HuH-7 (cell line): ENCODE measurements around the gene RNPEPL1.
"Not testable (repeated sequence)": the region's sequence is repeated elsewhere in the genome, so short reads cannot be mapped to it uniquely, and the experiment has no call there.

Experiments
- DNase-seq: peaks from one replicate; pipeline ENCODE4 v3.0.0; 2011; ENCODE audit warnings: low spot score

The RNPEPL1 gene, protein sequence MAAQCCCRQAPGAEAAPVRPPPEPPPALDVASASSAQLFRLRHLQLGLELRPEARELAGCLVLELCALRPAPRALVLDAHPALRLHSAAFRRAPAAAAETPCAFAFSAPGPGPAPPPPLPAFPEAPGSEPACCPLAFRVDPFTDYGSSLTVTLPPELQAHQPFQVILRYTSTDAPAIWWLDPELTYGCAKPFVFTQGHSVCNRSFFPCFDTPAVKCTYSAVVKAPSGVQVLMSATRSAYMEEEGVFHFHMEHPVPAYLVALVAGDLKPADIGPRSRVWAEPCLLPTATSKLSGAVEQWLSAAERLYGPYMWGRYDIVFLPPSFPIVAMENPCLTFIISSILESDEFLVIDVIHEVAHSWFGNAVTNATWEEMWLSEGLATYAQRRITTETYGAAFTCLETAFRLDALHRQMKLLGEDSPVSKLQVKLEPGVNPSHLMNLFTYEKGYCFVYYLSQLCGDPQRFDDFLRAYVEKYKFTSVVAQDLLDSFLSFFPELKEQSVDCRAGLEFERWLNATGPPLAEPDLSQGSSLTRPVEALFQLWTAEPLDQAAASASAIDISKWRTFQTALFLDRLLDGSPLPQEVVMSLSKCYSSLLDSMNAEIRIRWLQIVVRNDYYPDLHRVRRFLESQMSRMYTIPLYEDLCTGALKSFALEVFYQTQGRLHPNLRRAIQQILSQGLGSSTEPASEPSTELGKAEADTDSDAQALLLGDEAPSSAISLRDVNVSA

GRCh38 chr2:240567872-240568677 lies at the start of gene RNPEPL1:
TSS of gene RNPEPL1 (plus strand) at chr2:240568484. CDS start at chr2:240568587, 103 bp downstream.
- DNase-seq = peak; percentile 60

- no peak for DNase-seq
These were observed 49.3 kb upstream of the RNPEPL1 start for GRCh38 chr2:240518981-240519380.

DNA sequence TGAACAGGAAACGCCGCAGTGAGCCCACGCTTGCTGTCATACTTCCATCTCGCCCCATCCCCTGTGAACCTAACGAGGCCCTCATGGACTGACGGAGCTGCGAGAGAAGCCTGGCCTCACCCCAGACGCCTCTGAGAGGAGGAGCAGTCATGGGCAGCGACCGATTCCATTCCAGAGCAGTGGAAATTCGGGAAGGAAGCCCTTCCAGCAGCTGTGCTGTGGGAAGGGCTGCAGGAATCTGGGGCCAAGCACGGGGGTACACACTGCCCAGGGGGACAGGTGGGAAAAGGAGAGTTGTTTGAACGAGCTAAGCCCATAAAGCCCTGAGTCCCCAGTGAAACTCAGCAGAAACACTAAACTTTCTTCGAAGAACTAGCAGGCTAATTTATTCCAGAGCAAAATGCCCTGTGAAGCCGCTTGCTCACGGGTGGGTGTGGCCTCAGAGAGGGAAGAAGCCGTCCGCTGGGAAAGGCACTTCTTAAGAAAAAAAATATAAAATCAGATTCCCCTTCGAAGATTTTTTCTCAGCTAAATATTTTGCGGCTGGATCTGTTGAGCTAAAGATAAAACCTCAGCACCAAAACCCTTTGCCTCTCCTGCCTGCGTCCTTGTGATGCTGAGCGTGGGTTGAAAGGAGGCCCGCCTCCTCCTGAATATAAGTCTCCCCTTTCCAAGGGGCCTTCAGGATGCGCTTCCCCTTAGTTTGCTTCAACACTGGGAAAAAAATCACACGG lies 48.7 kb upstream of the RNPEPL1 start:
- no peak for DNase-seq

DNA sequence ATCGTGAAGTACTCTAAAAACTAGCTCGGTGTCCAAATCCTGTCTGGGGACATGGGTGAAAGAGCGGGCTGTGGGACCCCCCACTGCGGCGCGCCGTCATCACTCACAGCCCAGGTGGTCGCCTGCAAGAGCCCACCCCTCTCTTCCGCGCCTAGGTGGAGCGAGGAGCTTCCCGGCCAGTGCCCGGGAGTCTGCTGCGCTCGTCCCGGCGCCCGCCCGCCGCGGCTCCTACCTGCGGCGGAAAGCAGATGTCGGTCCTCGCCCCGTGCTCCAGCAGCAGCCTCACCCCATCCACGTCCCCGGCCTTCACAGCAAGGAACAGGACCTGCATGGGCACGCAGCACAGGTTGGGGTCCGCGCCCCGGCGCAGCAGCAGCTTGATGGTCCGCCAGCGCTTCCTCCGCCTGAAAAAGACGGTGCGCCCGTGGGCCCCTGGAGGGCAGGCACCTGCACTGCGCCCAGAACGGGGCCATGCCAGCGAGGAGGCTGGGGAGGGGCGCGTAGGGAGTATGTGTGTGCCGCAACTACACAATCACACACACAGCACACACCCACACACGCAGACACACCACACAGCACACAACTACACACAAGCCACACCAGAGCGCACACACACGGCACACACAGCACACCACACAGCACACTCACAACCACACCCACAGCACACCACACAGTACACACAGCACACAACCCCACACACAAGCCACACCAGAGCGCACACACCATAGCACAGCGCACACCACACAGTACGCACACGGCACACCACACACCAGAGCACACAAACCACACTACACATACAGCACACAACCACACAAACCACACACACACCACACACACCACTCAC lies 47.9 kb upstream of the RNPEPL1 start:
- no peak for DNase-seq

DNA sequence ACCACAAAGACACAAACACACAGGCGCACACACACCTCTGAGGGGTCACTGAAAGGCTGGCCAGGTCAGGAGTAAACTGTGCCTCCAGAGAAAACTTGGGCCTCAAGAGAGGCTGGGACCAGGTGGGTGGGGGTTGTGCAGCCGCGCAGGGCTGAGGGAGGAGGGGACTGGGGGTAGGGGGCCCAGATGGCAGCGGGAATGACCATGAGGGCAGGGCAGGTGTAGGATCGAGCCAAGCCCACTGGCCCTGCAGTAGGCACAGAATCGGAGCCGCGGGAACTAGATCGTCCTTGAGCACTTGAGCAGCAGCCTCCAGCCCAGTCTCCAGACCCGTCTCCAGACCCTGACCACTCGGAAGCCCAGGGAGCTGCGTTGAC lies 47.3 kb upstream of the RNPEPL1 start:
- DNase-seq = no peak

GRCh38 chr2:240521885-240522284 lies 46.4 kb upstream of the RNPEPL1 start:
- DNase-seq = not testable (repeated sequence)

DNA sequence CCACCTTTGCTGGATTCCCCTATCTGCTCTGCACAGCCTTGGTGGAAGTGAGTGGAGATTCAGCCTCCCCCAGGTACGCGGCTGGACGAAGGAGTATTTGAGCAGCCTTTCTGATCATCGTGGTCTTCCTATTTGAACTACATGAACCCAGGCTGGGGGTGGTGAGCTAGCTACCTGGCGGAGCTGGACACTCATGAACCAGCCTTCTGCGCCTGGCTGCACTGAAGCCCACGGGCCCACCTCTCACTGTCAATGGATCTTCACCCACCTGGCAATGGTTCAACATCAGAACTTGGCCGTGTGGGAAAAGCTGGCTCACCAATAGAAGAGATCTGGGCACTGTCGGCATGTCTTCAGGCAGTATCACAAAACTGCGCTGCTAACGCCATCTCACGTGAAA lies 45.9 kb upstream of the RNPEPL1 start:
- no peak for DNase-seq

DNA sequence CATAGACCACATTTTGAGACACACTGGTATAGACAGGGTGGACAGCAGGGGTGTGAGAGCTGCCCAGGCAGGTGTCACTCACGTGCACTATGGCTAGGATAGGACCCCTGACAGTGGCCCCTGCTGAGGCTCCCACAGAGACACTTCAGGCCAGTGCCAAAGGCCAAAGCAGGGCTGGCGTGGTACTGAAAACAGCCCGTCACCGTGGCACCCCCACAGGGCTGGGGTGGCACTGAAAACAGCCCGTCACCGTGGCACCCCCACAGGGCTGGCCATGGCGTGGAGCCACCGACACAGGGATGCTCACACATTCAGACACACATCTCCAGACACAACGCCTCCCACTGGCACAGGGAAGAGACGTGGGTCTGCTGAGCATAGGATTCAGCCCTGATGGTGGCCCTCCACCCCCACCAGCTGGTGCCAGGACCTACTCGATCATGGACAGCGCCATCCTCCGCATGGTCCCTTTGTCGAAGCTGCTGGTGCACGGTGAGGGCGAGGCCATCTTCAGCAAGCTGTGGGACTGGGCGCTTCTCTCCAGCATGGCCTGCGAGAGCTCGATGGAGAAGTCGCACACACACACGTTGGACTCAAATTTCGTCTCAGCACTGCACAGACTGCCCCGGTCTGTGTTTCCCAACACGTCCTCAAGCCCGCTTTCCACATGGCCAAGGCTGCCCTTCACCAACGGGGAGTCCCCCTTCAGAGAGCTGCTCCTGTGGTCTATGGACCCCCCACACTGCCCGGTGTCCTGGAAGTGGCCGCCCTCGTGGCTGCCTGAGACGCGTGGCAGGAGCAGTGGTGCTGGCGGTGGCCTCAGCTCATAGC lies 44.6 kb upstream of the RNPEPL1 start:
- DNase-seq = no peak

- no peak for DNase-seq
These were observed 43.1 kb upstream of the RNPEPL1 start for GRCh38 chr2:240524963-240525718.

GRCh38 chr2:240525802-240526201 lies 42.5 kb upstream of the RNPEPL1 start:
- no peak for DNase-seq

- no peak for DNase-seq
These were observed 41.8 kb upstream of the RNPEPL1 start for GRCh38 chr2:240526521-240526920.

GRCh38 chr2:240527153-240527750 lies 41.0 kb upstream of the RNPEPL1 start:
- DNase-seq = no peak

DNA sequence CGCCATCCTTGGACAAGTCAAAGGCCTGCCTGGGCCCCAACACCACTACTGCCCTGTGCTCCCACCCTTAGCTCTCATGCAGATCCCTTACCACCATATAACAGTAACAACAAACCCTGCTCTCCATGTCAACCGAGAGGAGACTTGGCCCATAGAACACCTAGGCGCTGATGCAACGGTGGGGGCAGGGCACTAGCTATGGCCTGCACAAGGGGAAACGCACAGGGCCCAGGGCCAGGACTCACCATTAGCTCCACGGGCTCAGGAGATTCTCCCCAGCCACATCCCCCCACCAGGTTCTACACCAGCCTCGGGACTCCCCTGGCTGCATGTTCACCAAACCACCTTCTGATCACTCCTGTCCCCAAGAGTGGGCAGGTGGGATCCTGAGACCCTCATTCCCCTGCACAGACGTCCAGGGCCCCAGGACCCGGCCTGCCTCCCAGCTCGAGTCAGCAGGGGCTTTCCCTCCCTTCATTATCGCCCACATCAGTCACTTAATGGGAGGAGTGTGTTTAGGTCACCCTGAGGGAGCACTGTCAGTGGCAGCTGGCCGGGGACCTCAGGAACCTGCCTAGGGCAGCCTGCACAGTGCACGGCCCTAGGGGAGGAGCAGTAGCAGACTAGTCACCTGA lies 39.8 kb upstream of the RNPEPL1 start:
- DNase-seq = no peak

GRCh38 chr2:240529344-240529999 lies 38.8 kb upstream of the RNPEPL1 start:
- DNase-seq = no peak

GRCh38 chr2:240530181-240530580 lies 38.1 kb upstream of the RNPEPL1 start:
- DNase-seq = no peak

GRCh38 chr2:240531038-240531437 lies 37.2 kb upstream of the RNPEPL1 start:
- no peak for DNase-seq

DNA sequence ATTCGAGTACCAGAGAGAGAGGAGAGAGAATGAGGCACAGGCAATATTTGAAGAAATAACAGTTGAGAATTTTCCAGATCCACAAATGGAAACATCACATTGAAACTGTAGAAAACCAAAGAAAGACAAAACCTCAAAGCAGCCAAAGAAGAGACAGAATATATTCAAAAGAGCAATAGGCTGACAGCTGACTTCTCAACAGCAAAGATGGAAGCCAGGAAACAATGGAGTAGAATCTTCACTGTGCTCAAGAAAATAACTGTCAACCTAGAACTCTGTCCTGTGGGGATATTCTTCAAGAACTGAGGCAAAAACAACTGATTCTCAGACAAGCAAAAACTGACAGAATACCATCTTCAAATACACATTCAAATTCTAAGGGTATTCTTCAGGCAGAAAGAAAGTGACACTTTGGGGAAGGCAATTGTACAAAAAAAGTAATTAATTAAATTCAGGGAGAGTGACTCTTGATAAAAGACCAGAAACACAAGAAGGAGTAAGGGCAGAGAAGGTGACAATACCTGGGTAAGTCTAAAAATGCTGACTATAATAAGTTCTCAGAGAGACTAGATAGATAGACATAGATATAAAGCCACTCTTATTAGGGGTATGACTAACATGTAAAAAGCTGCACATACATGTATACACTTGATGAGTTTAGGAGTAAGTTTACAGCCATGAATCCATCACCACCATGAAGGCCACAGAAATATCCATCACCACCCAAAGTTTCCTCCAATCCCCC lies 36.1 kb upstream of the RNPEPL1 start:
- no peak for DNase-seq
